HL-60 (cell line): ENCODE results near the gene SALL1.

ENCODE experiments used
- DNase-seq, 2 experiments: peaks; one replicate each; pipeline ENCODE4 v3.0.0-alpha.2; 2010 to 2020; ENCODE audit warnings: low read depth in 1 of 2, low spot score in 1 of 2
- H3K27ac ChIP-seq: fragments of 250-450 bp; sonication (Bioruptor Pico); replicated peaks from 2 replicates; pipeline ENCODE4 v1.5.1; 2020; ENCODE audit warnings: mild to moderate bottlenecking, moderate library complexity
- H3K27me3 ChIP-seq: fragments of 250-450 bp; sonication (Bioruptor Pico); 2 replicates; pipeline ENCODE4 v1.5.1; 2021; ENCODE audit warnings: mild to moderate bottlenecking, moderate library complexity; ENCODE audit not compliant: insufficient read depth, poor library complexity, severe bottlenecking
- H3K4me3 ChIP-seq: replicated peaks from 2 replicates; pipeline ENCODE4 v1.5.1; 2011; ENCODE audit warnings: mild to moderate bottlenecking, control low read depth, low read length; ENCODE audit not compliant: insufficient read depth
- CTCF ChIP-seq: IDR thresholded peaks from one replicate; pipeline ENCODE4 v1.5.1; 2011; ENCODE audit warnings: low read length, control low read depth, inconsistent platforms; ENCODE audit not compliant: insufficient read depth
- GABPA ChIP-seq: IDR thresholded peaks from 2 replicates; pipeline ENCODE4 v1.6.1; 2012; ENCODE audit warnings: low read depth
- POLR2AphosphoS5 ChIP-seq: IDR thresholded peaks from 2 replicates; pipeline ENCODE4 v1.6.1; 2012; ENCODE audit warnings: low read depth
- REST ChIP-seq: IDR thresholded peaks from 2 replicates; pipeline ENCODE4 v1.6.1; 2012; ENCODE audit warnings: low read depth; ENCODE audit not compliant: insufficient replicate concordance
- SPI1 ChIP-seq: IDR thresholded peaks from 2 replicates; pipeline ENCODE4 v1.6.1; 2012; ENCODE audit warnings: low read depth, mild to moderate bottlenecking, borderline replicate concordance

The SALL1 gene

GRCh38 chr16:51131619-51132018 is 19.5 kb downstream of the SALL1 start:
- no peak for TF ChIP-seq REST
- no peak for TF ChIP-seq SPI1
- no peak for TF ChIP-seq CTCF
- TF ChIP-seq POLR2AphosphoS5 = no peak
- no peak for TF ChIP-seq GABPA
- H3K4me3 ChIP-seq = no peak overlapping the region
- no peak for DNase-seq
- peaks cover 18% of the 10 kb centered on the region for H3K27me3 ChIP-seq
- no peak overlapping the region for H3K27ac ChIP-seq

- peaks cover 11% of the 10 kb centered on the region for H3K27me3 ChIP-seq
- TF ChIP-seq POLR2AphosphoS5 (no peak), SPI1 (no peak), GABPA (no peak), REST (no peak), CTCF (no peak)
- no peak for DNase-seq
- no peak overlapping the region for H3K27ac ChIP-seq
- H3K4me3 ChIP-seq = no peak overlapping the region
Measured at GRCh38 chr16:51129105-51129504, 22.0 kb downstream of the SALL1 start.

DNA sequence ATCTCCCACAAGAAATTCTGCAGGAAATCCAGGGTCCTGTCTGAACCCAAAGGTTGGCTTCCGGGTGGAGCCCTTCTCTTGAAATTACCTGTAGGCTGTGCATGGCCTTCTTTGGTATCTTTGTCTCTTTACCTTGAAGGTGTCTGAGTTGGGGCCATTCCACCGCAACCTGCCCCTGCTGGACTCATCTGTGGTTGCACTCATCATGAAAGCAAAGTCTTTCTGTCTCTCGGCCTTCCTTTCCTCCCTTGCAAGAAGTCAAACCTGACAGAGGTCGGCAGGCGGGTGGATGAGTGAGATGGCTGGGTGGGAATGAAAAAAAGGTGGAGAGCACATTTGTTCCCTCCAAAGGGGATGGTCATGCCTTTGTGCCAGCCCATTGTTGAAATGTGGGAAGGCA is 25.1 kb downstream of the SALL1 start:
- no peak overlapping the region for H3K27ac ChIP-seq

More for the DNA sequence above, 25.1 kb downstream of the SALL1 start:
- no peak for TF ChIP-seq REST
- TF ChIP-seq SPI1 = no peak
- no peak for TF ChIP-seq POLR2AphosphoS5
- no peak for TF ChIP-seq CTCF
- TF ChIP-seq GABPA = no peak
- H3K27me3 ChIP-seq = peaks cover 11% of the 10 kb centered on the region
- DNase-seq = no peak
- no peak overlapping the region for H3K4me3 ChIP-seq
